Measurements from ENCODE around the gene AQP1. TPM values are rescaled to one million over a fixed set of nuclear protein-coding genes. Genes with fewer than 3 reads are reported as not detected.

Gene AQP1
- total RNA-seq, 4 donors from 2014 or later: 92.1 to 139 (median 110) TPM

DNA sequence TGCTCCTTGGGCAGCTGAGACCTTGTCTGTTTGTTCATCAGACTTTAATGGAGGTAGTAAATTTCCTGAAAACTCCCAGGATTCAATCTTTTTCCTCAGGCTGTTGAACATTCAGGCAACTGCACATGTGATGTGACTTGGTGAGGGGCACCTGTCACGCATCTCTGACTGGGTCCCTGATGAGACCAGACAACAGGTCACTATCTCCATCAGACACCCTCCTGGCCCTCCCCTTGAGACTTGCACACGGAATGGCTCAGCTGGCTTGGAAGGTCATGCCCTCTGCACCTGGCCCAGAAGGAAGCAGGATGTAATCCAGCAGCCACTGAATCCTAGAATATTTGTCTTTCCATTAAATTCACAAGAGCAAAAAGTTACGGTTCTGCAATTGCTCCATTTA, 15.9 kb downstream of the AQP1 start:
- 88% methylated on average over 3 of the region's 3 CpGs for WGBS
- Histone ChIP-seq H3K4me1 (no peaks in the 10 kb centered on the region), H3K27me3 (no peaks in the 10 kb centered on the region), H3K27ac (no peak overlapping the region), H3K36me3 (peaks cover 10% of the 10 kb centered on the region), H3K9me3 (no peaks in the 10 kb centered on the region), H3K4me3 (no peak overlapping the region)
- DNase-seq (ENCODE audit: low spot score in 2 of 2): peak in 1 of 2 donors; percentile 35
- TF ChIP-seq CTCF (IDR thresholded peaks at IDR 0.05) (no peak), EP300 (IDR thresholded peaks at IDR 0.05) (no peak), POLR2AphosphoS5 (IDR thresholded peaks at IDR 0.05) (no peak), POLR2A (IDR thresholded peaks at IDR 0.05) (no peak)

DNA sequence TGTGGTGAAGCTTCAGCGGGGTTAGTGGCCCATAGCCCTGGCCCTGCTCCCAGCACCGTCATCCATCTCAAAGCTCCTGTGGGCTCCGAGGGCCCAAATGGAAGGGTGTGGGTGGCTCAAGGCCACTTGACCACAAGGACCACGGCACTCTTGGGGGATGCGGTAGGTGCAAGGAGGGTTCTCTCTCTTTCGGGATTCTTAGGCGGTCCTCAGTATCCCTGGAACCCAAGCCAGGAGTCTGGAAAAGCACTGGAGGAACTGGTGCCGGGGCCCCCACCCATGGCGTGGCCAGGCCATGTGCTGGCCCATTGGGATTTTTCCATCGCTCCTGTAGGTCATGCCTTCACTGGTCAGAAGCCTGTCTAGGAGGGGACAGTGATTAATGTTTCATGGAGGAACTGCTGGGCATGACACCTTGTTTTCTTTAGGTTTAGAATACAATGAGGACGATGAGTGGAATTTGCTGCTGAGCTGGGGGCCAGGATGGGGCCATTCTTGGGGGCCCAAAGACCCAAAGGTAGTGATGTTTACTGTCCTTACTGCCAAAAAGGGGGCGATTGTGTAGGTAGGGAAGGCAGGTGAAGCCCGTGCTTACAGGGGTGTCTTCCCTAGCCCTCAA, 16.7 kb downstream of the AQP1 start:
- Histone ChIP-seq H3K27ac (no peak overlapping the region), H3K36me3 (peaks cover 6% of the 10 kb centered on the region), H3K27me3 (no peaks in the 10 kb centered on the region), H3K4me1 (no peaks in the 10 kb centered on the region), H3K9me3 (no peaks in the 10 kb centered on the region), H3K4me3 (no peak overlapping the region)
- no peak for TF ChIP-seq POLR2A (IDR thresholded peaks at IDR 0.05)
- no peak for TF ChIP-seq POLR2AphosphoS5 (IDR thresholded peaks at IDR 0.05)
- no peak for TF ChIP-seq EP300 (IDR thresholded peaks at IDR 0.05)
- no peak for TF ChIP-seq CTCF (IDR thresholded peaks at IDR 0.05)
- 89% methylated on average over 10 of the region's 13 CpGs for WGBS
- DNase-seq (ENCODE audit: low spot score in 2 of 2): peak in 1 of 2 donors; percentile 52

DNA sequence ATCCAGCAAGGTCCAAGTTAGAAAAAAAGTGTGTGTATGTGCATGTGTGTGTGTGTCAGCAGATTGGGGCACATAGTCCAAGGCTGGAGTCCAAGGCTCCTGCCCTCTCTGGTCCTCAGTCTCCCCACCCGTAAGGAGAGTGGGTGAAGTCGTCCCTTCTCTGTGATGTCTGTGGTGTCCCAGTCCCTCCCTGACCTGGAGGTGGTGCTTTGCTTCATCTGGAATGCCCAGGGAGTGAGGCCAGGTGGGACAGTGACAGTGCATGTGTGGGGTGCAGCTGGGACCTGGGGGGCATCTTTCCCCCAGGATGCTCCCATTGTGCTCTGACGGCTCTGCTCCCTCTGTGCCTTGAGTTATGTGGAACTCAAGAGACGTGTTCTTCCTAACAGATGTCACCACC, 18.0 kb downstream of the AQP1 start:
- Histone ChIP-seq H3K9me3 (no peaks in the 10 kb centered on the region), H3K4me3 (no peak overlapping the region), H3K4me1 (no peaks in the 10 kb centered on the region), H3K27me3 (no peaks in the 10 kb centered on the region), H3K27ac (no peak overlapping the region), H3K36me3 (no peaks in the 10 kb centered on the region)
- TF ChIP-seq POLR2AphosphoS5 (IDR thresholded peaks at IDR 0.05): no peak
- no peak for TF ChIP-seq EP300 (IDR thresholded peaks at IDR 0.05)
- DNase-seq (ENCODE audit: low spot score in 2 of 2): no peak
- 96% methylated on average over 4 of the region's 4 CpGs for WGBS

- Histone ChIP-seq H3K27ac (no peak overlapping the region), H3K36me3 (no peaks in the 10 kb centered on the region), H3K4me3 (no peak overlapping the region), H3K9me3 (no peaks in the 10 kb centered on the region), H3K4me1 (no peaks in the 10 kb centered on the region), H3K27me3 (no peaks in the 10 kb centered on the region)
- DNase-seq (ENCODE audit: low spot score in 2 of 2): no peak
- TF ChIP-seq POLR2A (IDR thresholded peaks at IDR 0.05) (no peak), CTCF (IDR thresholded peaks at IDR 0.05) (no peak), POLR2AphosphoS5 (IDR thresholded peaks at IDR 0.05) (no peak), EP300 (IDR thresholded peaks at IDR 0.05) (no peak)
- 81% methylated on average over 7 of the region's 8 CpGs for WGBS
Observed at GRCh38 chr7:30930621-30931020, 19.0 kb downstream of the AQP1 start.

GRCh38 chr7:30931161-30931928, 19.7 kb downstream of the AQP1 start:
- Histone ChIP-seq H3K4me3 (no peak overlapping the region), H3K27me3 (no peaks in the 10 kb centered on the region), H3K4me1 (no peaks in the 10 kb centered on the region), H3K36me3 (no peaks in the 10 kb centered on the region), H3K9me3 (no peaks in the 10 kb centered on the region), H3K27ac (no peak overlapping the region)
- WGBS: 84% methylated on average over 13 of the region's 24 CpGs
- peak in 1 of 2 donors; percentile 80 for DNase-seq (ENCODE audit: low spot score in 2 of 2)
- TF ChIP-seq POLR2A (IDR thresholded peaks at IDR 0.05): no peak
- TF ChIP-seq EP300 (IDR thresholded peaks at IDR 0.05): no peak
- no peak for TF ChIP-seq POLR2AphosphoS5 (IDR thresholded peaks at IDR 0.05)
- TF ChIP-seq CTCF (IDR thresholded peaks at IDR 0.05): no peak
